WTC11 (cell line): ENCODE data around the gene DSG2. TPM values are rescaled to one million over a fixed set of nuclear protein-coding genes. Genes with fewer than 3 reads are reported as not detected.

Experiments used
- ATAC-seq: fragments of 200-7000 bp; cut with Tn5 transposase; 2 replicates; pipeline ENCODE4 v1.10.0; 2021; ENCODE audit warnings: mild to moderate bottlenecking, moderate library complexity
- CTCF ChIA-PET: fragments of 300-600 bp; sonication (Branson Sonifier 250); formaldehyde crosslinking; loops from one replicate; lab custom pipeline; 2021; ENCODE audit warnings: antibody characterized with exemption; lab: Charles Lee
- POLR2A ChIA-PET: fragments of 350-600 bp; sonication (Branson Sonifier 250); formaldehyde crosslinking; loops from one replicate; lab custom pipeline; 2021; ENCODE audit warnings: antibody characterized with exemption; lab: Charles Lee
- DNase-seq: peaks from one replicate; pipeline ENCODE4 v3.0.0; 2021; ENCODE audit warnings: low spot score
- H3K27ac Mint-ChIP-seq: 2 replicates; pipeline ENCODE4 v1.8.0; 2021; ENCODE audit warnings: mixed read lengths
- H3K27me3 Mint-ChIP-seq: 2 replicates; pipeline ENCODE4 v1.8.0; 2021; ENCODE audit warnings: low read depth, mild to moderate bottlenecking, moderate library complexity, mixed read lengths
- H3K36me3 Mint-ChIP-seq: 2 replicates; pipeline ENCODE4 v1.8.0; 2021; ENCODE audit warnings: mixed read lengths
- H3K4me1 Mint-ChIP-seq: 2 replicates; pipeline ENCODE4 v1.8.0; 2022; ENCODE audit warnings: mixed read lengths
- H3K4me3 Mint-ChIP-seq: 2 replicates; pipeline ENCODE4 v1.8.0; 2021; ENCODE audit warnings: mild to moderate bottlenecking, moderate library complexity, mixed read lengths
- H3K9me3 Mint-ChIP-seq: 2 replicates; pipeline ENCODE4 v1.8.0; 2021; ENCODE audit warnings: mixed read lengths
- ESRRA ChIP-seq: sonication (generic); formaldehyde crosslinking; IDR thresholded peaks from 2 replicates; pipeline ENCODE4 v1.8.1; 2022; ENCODE audit warnings: mild to moderate bottlenecking, missing genetic modification reagents, borderline replicate concordance
- ETV6 ChIP-seq: sonication (generic); formaldehyde crosslinking; IDR thresholded peaks from 2 replicates; pipeline ENCODE4 v1.8.1; 2022; ENCODE audit warnings: mild to moderate bottlenecking, missing genetic modification reagents
- GABPB1 ChIP-seq: sonication (generic); formaldehyde crosslinking; IDR thresholded peaks from 2 replicates; pipeline ENCODE4 v1.8.1; 2023; ENCODE audit warnings: mild to moderate bottlenecking, missing genetic modification reagents
- KAT7 ChIP-seq: sonication (generic); formaldehyde crosslinking; IDR thresholded peaks from 2 replicates; pipeline ENCODE4 v1.8.1; 2023; ENCODE audit warnings: missing genetic modification reagents, mild to moderate bottlenecking, borderline replicate concordance
- PRRX2 ChIP-seq: fragments of 250-450 bp; sonication (Bioruptor Pico); IDR thresholded peaks from 2 replicates; pipeline ENCODE4 v1.8.0; 2021; ENCODE audit warnings: mild to moderate bottlenecking
- RORB ChIP-seq: fragments of 250-450 bp; sonication (Bioruptor Pico); IDR thresholded peaks from 2 replicates; pipeline ENCODE4 v1.9.0; 2021; ENCODE audit warnings: mild to moderate bottlenecking
- SOX15 ChIP-seq: fragments of 250-450 bp; sonication (Bioruptor Pico); IDR thresholded peaks from 2 replicates; pipeline ENCODE4 v1.9.0; 2021; ENCODE audit warnings: mild to moderate bottlenecking
- SP1 ChIP-seq: sonication (generic); formaldehyde crosslinking; conservative IDR thresholded peaks from 2 replicates; pipeline ENCODE4 v1.8.1; 2022; ENCODE audit warnings: missing genetic modification reagents
- TEAD1 ChIP-seq: sonication (generic); formaldehyde crosslinking; IDR thresholded peaks from 2 replicates; pipeline ENCODE4 v1.8.0; 2022; ENCODE audit warnings: mild to moderate bottlenecking, missing genetic modification reagents
- ZBTB21 ChIP-seq: sonication (generic); formaldehyde crosslinking; IDR thresholded peaks from 2 replicates; pipeline ENCODE4 v1.8.1; 2023; ENCODE audit warnings: mild to moderate bottlenecking, missing genetic modification reagents, borderline replicate concordance
- ZNF263 ChIP-seq: sonication (generic); formaldehyde crosslinking; IDR thresholded peaks from 2 replicates; pipeline ENCODE4 v1.8.1; 2022; ENCODE audit warnings: low read depth, mild to moderate bottlenecking, moderate library complexity, missing genetic modification reagents
- ZNF317 ChIP-seq: sonication (generic); formaldehyde crosslinking; IDR thresholded peaks from 2 replicates; pipeline ENCODE4 v1.8.1; 2023; ENCODE audit warnings: low read depth, mild to moderate bottlenecking, moderate library complexity, missing genetic modification reagents, borderline replicate concordance
- total RNA-seq: library from RNA; stranded (reverse); gene quantifications from 3 replicates; pipeline ENCODE4 v1.2.3, GENCODE V29; 2021
- TF ChIP-seq, protein P1 (sequence below): sonication (generic); formaldehyde crosslinking; IDR thresholded peaks from 2 replicates; pipeline ENCODE4 v1.8.1; 2022; ENCODE audit warnings: missing genetic modification reagents, borderline replicate concordance
- TF ChIP-seq, protein P2 (sequence below): sonication (generic); formaldehyde crosslinking; IDR thresholded peaks from 2 replicates; pipeline ENCODE4 v1.8.1; 2023; ENCODE audit warnings: mild to moderate bottlenecking, missing genetic modification reagents
- TF ChIP-seq, protein P3 (sequence below): sonication (generic); formaldehyde crosslinking; IDR thresholded peaks from 2 replicates; pipeline ENCODE4 v1.8.0; 2022; ENCODE audit warnings: mild to moderate bottlenecking, missing genetic modification reagents
- TF ChIP-seq, protein P4 (sequence below): sonication (generic); formaldehyde crosslinking; IDR thresholded peaks from 2 replicates; pipeline ENCODE4 v1.8.1; 2023; ENCODE audit warnings: mild to moderate bottlenecking, missing genetic modification reagents, borderline replicate concordance
- TF ChIP-seq, protein P5 (sequence below): sonication (generic); formaldehyde crosslinking; IDR thresholded peaks from 2 replicates; pipeline ENCODE4 v1.8.1; 2022; ENCODE audit warnings: mild to moderate bottlenecking, missing genetic modification reagents, moderate library complexity, borderline replicate concordance
- TF ChIP-seq, protein P6 (sequence below): sonication (generic); formaldehyde crosslinking; IDR thresholded peaks from 2 replicates; pipeline ENCODE4 v1.8.0; 2023; ENCODE audit warnings: missing genetic modification reagents, mild to moderate bottlenecking, borderline replicate concordance
- TF ChIP-seq, protein P7 (sequence below): sonication (generic); formaldehyde crosslinking; conservative IDR thresholded peaks from 2 replicates; pipeline ENCODE4 v1.8.1; 2022; ENCODE audit warnings: mild to moderate bottlenecking, missing genetic modification reagents

Gene DSG2
- total RNA-seq, 1 experiment from 2014 or later: 113 TPM

DNA sequence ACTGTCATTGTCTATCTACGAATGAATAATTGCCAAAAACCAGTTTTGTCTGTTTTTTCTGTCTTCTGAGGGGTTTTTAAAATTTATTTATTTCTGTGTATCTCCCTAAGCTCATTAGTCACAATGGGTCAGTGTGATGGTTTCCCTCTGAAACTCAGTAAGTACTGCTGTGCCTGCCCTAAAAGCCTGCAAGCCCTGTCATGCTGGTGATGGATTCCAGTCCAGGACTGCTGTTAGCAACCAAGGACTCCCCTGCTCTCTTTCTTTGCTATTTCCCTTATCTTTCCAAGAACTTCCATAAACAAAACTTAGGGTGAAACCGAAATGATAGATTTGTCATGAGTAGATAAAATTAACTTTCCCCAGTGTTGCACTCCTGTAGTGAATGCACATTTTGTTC lies 11.8 kb upstream of the DSG2 start (continued):
- TF ChIP-seq ZNF263 (CRISPR knock-in tag): no peak

DNA sequence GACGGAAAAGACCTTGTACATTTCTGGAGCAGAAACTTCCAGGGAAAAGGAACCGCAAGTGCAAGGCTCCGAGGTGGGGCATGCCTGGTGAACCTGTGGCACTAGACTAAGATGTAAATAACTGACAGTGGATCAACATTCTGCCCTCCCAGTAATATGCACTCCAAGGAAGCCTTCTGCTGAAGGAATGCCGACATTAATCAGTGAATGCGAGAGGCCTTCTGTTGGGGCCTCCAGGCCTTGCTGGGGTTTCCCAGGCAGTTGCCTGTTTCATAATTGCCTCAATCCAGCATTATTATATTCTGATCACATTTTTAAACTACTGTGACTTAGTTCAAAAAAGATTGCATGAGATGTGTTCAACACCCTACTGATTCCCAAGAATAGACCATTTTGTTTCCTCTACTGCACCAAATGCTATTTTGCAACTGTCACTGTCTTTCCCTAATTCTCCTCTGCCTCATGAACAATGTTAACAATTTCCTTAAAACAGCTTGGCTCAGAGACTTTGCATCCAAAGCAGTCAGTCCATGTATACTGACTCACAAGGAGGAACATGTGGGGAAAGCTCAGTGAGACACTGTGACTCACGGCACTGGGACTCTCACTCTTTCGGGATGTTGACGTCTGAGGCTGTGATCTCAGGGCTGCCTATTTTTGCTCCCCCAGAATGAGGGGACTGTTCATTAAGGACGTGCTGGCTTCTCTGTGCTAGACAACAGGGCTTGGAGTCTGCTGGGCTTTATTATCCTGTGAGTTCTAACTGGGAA lies 10.5 kb upstream of the DSG2 start:
- no peak overlapping the region for H3K4me3 Mint-ChIP-seq
- TF ChIP-seq ZBTB21 (CRISPR knock-in tag) (no peak), SP1 (no peak), GABPB1 (CRISPR knock-in tag) (no peak), RORB (CRISPR knock-in tag) (no peak), PRRX2 (CRISPR knock-in tag) (no peak), SOX15 (CRISPR knock-in tag) (no peak), ZNF317 (CRISPR knock-in tag) (no peak), ESRRA (CRISPR knock-in tag) (no peak), KAT7 (CRISPR knock-in tag) (no peak), ETV6 (CRISPR knock-in tag) (no peak), TEAD1 (CRISPR knock-in tag) (no peak)
- TF ChIP-seq, protein P1, sequence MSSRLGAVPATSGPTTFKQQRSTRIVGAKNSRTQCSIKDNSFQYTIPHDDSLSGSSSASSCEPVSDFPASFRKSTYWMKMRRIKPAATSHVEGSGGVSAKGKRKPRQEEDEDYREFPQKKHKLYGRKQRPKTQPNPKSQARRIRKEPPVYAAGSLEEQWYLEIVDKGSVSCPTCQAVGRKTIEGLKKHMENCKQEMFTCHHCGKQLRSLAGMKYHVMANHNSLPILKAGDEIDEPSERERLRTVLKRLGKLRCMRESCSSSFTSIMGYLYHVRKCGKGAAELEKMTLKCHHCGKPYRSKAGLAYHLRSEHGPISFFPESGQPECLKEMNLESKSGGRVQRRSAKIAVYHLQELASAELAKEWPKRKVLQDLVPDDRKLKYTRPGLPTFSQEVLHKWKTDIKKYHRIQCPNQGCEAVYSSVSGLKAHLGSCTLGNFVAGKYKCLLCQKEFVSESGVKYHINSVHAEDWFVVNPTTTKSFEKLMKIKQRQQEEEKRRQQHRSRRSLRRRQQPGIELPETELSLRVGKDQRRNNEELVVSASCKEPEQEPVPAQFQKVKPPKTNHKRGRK (CRISPR knock-in tag): no peak
- TF ChIP-seq, protein P2, sequence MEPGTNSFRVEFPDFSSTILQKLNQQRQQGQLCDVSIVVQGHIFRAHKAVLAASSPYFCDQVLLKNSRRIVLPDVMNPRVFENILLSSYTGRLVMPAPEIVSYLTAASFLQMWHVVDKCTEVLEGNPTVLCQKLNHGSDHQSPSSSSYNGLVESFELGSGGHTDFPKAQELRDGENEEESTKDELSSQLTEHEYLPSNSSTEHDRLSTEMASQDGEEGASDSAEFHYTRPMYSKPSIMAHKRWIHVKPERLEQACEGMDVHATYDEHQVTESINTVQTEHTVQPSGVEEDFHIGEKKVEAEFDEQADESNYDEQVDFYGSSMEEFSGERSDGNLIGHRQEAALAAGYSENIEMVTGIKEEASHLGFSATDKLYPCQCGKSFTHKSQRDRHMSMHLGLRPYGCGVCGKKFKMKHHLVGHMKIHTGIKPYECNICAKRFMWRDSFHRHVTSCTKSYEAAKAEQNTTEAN: no peak
- TF ChIP-seq, protein P3, sequence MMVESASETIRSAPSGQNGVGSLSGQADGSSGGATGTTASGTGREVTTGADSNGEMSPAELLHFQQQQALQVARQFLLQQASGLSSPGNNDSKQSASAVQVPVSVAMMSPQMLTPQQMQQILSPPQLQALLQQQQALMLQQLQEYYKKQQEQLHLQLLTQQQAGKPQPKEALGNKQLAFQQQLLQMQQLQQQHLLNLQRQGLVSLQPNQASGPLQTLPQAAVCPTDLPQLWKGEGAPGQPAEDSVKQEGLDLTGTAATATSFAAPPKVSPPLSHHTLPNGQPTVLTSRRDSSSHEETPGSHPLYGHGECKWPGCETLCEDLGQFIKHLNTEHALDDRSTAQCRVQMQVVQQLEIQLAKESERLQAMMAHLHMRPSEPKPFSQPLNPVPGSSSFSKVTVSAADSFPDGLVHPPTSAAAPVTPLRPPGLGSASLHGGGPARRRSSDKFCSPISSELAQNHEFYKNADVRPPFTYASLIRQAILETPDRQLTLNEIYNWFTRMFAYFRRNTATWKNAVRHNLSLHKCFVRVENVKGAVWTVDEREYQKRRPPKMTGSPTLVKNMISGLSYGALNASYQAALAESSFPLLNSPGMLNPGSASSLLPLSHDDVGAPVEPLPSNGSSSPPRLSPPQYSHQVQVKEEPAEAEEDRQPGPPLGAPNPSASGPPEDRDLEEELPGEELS (CRISPR knock-in tag): no peak
- TF ChIP-seq, protein P4, sequence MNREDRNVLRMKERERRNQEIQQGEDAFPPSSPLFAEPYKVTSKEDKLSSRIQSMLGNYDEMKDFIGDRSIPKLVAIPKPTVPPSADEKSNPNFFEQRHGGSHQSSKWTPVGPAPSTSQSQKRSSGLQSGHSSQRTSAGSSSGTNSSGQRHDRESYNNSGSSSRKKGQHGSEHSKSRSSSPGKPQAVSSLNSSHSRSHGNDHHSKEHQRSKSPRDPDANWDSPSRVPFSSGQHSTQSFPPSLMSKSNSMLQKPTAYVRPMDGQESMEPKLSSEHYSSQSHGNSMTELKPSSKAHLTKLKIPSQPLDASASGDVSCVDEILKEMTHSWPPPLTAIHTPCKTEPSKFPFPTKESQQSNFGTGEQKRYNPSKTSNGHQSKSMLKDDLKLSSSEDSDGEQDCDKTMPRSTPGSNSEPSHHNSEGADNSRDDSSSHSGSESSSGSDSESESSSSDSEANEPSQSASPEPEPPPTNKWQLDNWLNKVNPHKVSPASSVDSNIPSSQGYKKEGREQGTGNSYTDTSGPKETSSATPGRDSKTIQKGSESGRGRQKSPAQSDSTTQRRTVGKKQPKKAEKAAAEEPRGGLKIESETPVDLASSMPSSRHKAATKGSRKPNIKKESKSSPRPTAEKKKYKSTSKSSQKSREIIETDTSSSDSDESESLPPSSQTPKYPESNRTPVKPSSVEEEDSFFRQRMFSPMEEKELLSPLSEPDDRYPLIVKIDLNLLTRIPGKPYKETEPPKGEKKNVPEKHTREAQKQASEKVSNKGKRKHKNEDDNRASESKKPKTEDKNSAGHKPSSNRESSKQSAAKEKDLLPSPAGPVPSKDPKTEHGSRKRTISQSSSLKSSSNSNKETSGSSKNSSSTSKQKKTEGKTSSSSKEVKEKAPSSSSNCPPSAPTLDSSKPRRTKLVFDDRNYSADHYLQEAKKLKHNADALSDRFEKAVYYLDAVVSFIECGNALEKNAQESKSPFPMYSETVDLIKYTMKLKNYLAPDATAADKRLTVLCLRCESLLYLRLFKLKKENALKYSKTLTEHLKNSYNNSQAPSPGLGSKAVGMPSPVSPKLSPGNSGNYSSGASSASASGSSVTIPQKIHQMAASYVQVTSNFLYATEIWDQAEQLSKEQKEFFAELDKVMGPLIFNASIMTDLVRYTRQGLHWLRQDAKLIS (CRISPR knock-in tag): no peak
- TF ChIP-seq, protein P5, sequence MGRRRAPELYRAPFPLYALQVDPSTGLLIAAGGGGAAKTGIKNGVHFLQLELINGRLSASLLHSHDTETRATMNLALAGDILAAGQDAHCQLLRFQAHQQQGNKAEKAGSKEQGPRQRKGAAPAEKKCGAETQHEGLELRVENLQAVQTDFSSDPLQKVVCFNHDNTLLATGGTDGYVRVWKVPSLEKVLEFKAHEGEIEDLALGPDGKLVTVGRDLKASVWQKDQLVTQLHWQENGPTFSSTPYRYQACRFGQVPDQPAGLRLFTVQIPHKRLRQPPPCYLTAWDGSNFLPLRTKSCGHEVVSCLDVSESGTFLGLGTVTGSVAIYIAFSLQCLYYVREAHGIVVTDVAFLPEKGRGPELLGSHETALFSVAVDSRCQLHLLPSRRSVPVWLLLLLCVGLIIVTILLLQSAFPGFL (CRISPR knock-in tag): no peak
- TF ChIP-seq, protein P6, sequence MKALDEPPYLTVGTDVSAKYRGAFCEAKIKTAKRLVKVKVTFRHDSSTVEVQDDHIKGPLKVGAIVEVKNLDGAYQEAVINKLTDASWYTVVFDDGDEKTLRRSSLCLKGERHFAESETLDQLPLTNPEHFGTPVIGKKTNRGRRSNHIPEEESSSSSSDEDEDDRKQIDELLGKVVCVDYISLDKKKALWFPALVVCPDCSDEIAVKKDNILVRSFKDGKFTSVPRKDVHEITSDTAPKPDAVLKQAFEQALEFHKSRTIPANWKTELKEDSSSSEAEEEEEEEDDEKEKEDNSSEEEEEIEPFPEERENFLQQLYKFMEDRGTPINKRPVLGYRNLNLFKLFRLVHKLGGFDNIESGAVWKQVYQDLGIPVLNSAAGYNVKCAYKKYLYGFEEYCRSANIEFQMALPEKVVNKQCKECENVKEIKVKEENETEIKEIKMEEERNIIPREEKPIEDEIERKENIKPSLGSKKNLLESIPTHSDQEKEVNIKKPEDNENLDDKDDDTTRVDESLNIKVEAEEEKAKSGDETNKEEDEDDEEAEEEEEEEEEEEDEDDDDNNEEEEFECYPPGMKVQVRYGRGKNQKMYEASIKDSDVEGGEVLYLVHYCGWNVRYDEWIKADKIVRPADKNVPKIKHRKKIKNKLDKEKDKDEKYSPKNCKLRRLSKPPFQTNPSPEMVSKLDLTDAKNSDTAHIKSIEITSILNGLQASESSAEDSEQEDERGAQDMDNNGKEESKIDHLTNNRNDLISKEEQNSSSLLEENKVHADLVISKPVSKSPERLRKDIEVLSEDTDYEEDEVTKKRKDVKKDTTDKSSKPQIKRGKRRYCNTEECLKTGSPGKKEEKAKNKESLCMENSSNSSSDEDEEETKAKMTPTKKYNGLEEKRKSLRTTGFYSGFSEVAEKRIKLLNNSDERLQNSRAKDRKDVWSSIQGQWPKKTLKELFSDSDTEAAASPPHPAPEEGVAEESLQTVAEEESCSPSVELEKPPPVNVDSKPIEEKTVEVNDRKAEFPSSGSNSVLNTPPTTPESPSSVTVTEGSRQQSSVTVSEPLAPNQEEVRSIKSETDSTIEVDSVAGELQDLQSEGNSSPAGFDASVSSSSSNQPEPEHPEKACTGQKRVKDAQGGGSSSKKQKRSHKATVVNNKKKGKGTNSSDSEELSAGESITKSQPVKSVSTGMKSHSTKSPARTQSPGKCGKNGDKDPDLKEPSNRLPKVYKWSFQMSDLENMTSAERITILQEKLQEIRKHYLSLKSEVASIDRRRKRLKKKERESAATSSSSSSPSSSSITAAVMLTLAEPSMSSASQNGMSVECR: no peak
- TF ChIP-seq, protein P7, sequence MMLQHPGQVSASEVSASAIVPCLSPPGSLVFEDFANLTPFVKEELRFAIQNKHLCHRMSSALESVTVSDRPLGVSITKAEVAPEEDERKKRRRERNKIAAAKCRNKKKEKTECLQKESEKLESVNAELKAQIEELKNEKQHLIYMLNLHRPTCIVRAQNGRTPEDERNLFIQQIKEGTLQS (CRISPR knock-in tag): no peak
- H3K36me3 Mint-ChIP-seq: no peaks in the 10 kb centered on the region
- no peaks in the 10 kb centered on the region for H3K9me3 Mint-ChIP-seq
- CTCF ChIA-PET: no interaction called here
- H3K27me3 Mint-ChIP-seq: no peaks in the 10 kb centered on the region; the same call in 1 of the 2 replicates
- POLR2A ChIA-PET: interaction anchor here (1.1 kb wide), 1 partner anchor 10 kb away, joined by 3 read pairs; no protein-coding TSS in a partner anchor
- DNase-seq (no peak), ATAC-seq (no peak)
- H3K27ac Mint-ChIP-seq: no peak overlapping the region
- H3K4me1 Mint-ChIP-seq: peaks cover 15% of the 10 kb centered on the region
